Activated CD4-positive, alpha-beta T cell treated with anti-CD3 and anti-CD28 coated beads, Interleukin-2, amount 10 ng/mL, durations not matched to agents 7 days and 5 days (primary cell): ENCODE data around the gene TMC3. TPM values are rescaled to one million over a fixed set of nuclear protein-coding genes. Genes with fewer than 3 reads are reported as not detected.
"Not testable (repeated sequence)": the region's sequence is repeated elsewhere in the genome, so short reads cannot be mapped to it uniquely, and the experiment has no call there.

ENCODE experiments used
- CTCF ChIA-PET: fragments of 350-600 bp; sonication (Branson Sonifier 250); formaldehyde crosslinking; loops from one replicate; lab custom pipeline; 2021; ENCODE audit warnings: antibody characterized with exemption; lab: Charles Lee
- POLR2A ChIA-PET: fragments of 350-600 bp; sonication (Branson Sonifier 250); formaldehyde crosslinking; loops from one replicate; lab custom pipeline; 2021; ENCODE audit warnings: antibody characterized with exemption; lab: Charles Lee
- DNase-seq: peaks from one replicate; pipeline ENCODE4 v3.0.0-alpha.2; 2020
- H3K27ac Mint-ChIP-seq: one replicate; pipeline ENCODE4 v1.8.0; 2021; ENCODE audit warnings: mild to moderate bottlenecking, moderate library complexity, mixed read lengths
- H3K27me3 Mint-ChIP-seq: one replicate; pipeline ENCODE4 v1.8.0; 2021; ENCODE audit warnings: mixed read lengths
- H3K36me3 Mint-ChIP-seq: one replicate; pipeline ENCODE4 v1.8.0; 2021; ENCODE audit warnings: low read depth, mixed read lengths
- H3K4me1 Mint-ChIP-seq: one replicate; pipeline ENCODE4 v1.8.0; 2021; ENCODE audit warnings: mixed read lengths
- H3K4me3 Mint-ChIP-seq: one replicate; pipeline ENCODE4 v1.8.0; 2021; ENCODE audit warnings: mild to moderate bottlenecking, moderate library complexity, mixed read lengths
- H3K9me3 Mint-ChIP-seq: one replicate; pipeline ENCODE4 v1.8.0; 2021; ENCODE audit warnings: mixed read lengths
- total RNA-seq, 2 experiments: library from RNA; stranded (reverse); gene quantifications; one replicate each; pipeline ENCODE4 v1.2.3, GENCODE V29; 2021

The TMC3 gene
- total RNA-seq, 2 experiments from 2014 or later, result not detected

GRCh38 chr15:81337241-81337640 lies 36.8 kb downstream of the TMC3 start:
- Mint-ChIP-seq H3K4me3 (no peak overlapping the region), H3K4me1 (peaks cover 3% of the 10 kb centered on the region), H3K27ac (no peak overlapping the region), H3K27me3 (no peaks in the 10 kb centered on the region), H3K9me3 (no peaks in the 10 kb centered on the region), H3K36me3 (no peaks in the 10 kb centered on the region)
- POLR2A ChIA-PET, result no interaction called here
- CTCF ChIA-PET, result interaction anchor here (0.8 to 1.2 kb wide), 2 partner anchors 51 to 71 kb away, joined by 3 to 5 read pairs; no protein-coding TSS in a partner anchor
- DNase-seq, result no peak

- Mint-ChIP-seq H3K27me3 (no peaks in the 10 kb centered on the region), H3K27ac (no peak overlapping the region), H3K4me3 (no peak overlapping the region), H3K9me3 (no peaks in the 10 kb centered on the region), H3K4me1 (peaks cover 3% of the 10 kb centered on the region), H3K36me3 (no peaks in the 10 kb centered on the region)
- ChIA-PET CTCF (interaction anchor here (0.8 to 1.2 kb wide), 3 partner anchors 40 to 71 kb away, joined by 3 to 5 read pairs (median 3); no protein-coding TSS in a partner anchor), POLR2A (no interaction called here)
- peak; percentile 42 for DNase-seq
Observed at GRCh38 chr15:81336568-81336967, 37.4 kb downstream of the TMC3 start.

- no peaks in the 10 kb centered on the region for H3K36me3 Mint-ChIP-seq
- no peak for DNase-seq
- no peaks in the 10 kb centered on the region for H3K9me3 Mint-ChIP-seq
- no peaks in the 10 kb centered on the region for H3K27me3 Mint-ChIP-seq
- H3K4me3 Mint-ChIP-seq, result no peak overlapping the region
- H3K4me1 Mint-ChIP-seq, result peaks cover 10% of the 10 kb centered on the region
- CTCF ChIA-PET, result interaction anchor here (1.2 to 2.0 kb wide), 3 partner anchors 39 to 70 kb away, joined by 3 to 6 read pairs (median 5); no protein-coding TSS in a partner anchor
- no peak overlapping the region for H3K27ac Mint-ChIP-seq
- POLR2A ChIA-PET, result no interaction called here
Observed at GRCh38 chr15:81335631-81336030, 38.4 kb downstream of the TMC3 start.

GRCh38 chr15:81334768-81335435 lies 39.1 kb downstream of the TMC3 start:
- H3K27ac Mint-ChIP-seq, result no peak overlapping the region
- POLR2A ChIA-PET, result no interaction called here
- CTCF ChIA-PET, result interaction anchor here (0.6 to 2.0 kb wide), 6 partner anchors 8 to 376 kb away, joined by 3 to 6 read pairs (median 4); no protein-coding TSS in a partner anchor
- H3K27me3 Mint-ChIP-seq, result no peaks in the 10 kb centered on the region
- H3K9me3 Mint-ChIP-seq, result no peaks in the 10 kb centered on the region
- DNase-seq, result no peak
- no peaks in the 10 kb centered on the region for H3K36me3 Mint-ChIP-seq
- peaks cover 11% of the 10 kb centered on the region for H3K4me1 Mint-ChIP-seq
- H3K4me3 Mint-ChIP-seq, result no peak overlapping the region

GRCh38 chr15:81333363-81333762 lies 40.6 kb downstream of the TMC3 start:
- no peaks in the 10 kb centered on the region for H3K27me3 Mint-ChIP-seq
- CTCF ChIA-PET, result no interaction called here
- no peak for DNase-seq
- H3K36me3 Mint-ChIP-seq, result no peaks in the 10 kb centered on the region
- POLR2A ChIA-PET, result interaction anchor here (0.9 kb wide), 1 partner anchor 58 kb away, joined by 7 read pairs; no protein-coding TSS in a partner anchor
- H3K4me3 Mint-ChIP-seq, result no peak overlapping the region
- H3K4me1 Mint-ChIP-seq, result peaks cover 11% of the 10 kb centered on the region
- H3K9me3 Mint-ChIP-seq, result no peaks in the 10 kb centered on the region
- H3K27ac Mint-ChIP-seq, result no peak overlapping the region

- Mint-ChIP-seq H3K36me3 (no peaks in the 10 kb centered on the region), H3K4me1 (peaks cover 15% of the 10 kb centered on the region), H3K9me3 (no peaks in the 10 kb centered on the region), H3K27me3 (no peaks in the 10 kb centered on the region), H3K27ac (no peak overlapping the region), H3K4me3 (no peak overlapping the region)
- no peak for DNase-seq
- CTCF ChIA-PET, result no interaction called here
- POLR2A ChIA-PET, result no interaction called here
Observed at GRCh38 chr15:81332326-81332725, 41.7 kb downstream of the TMC3 start.

- Mint-ChIP-seq H3K4me1 (peaks cover 15% of the 10 kb centered on the region), H3K27me3 (no peaks in the 10 kb centered on the region), H3K4me3 (no peak overlapping the region), H3K9me3 (no peaks in the 10 kb centered on the region), H3K36me3 (no peaks in the 10 kb centered on the region), H3K27ac (no peak overlapping the region)
- POLR2A ChIA-PET, result no interaction called here
- DNase-seq, result no peak
- CTCF ChIA-PET, result interaction anchor here (0.9 to 1.0 kb wide), 2 partner anchors 8 to 10 kb away, joined by 3 read pairs; no protein-coding TSS in a partner anchor
Observed at GRCh38 chr15:81331600-81331999, 42.4 kb downstream of the TMC3 start.

GRCh38 chr15:81331141-81331540 lies 42.9 kb downstream of the TMC3 start:
- CTCF ChIA-PET, result interaction anchor here (0.9 to 1.0 kb wide), 2 partner anchors 9 to 10 kb away, joined by 3 read pairs; no protein-coding TSS in a partner anchor
- H3K9me3 Mint-ChIP-seq, H3K27ac Mint-ChIP-seq, POLR2A ChIA-PET, H3K4me3 Mint-ChIP-seq, H3K27me3 Mint-ChIP-seq, H3K36me3 Mint-ChIP-seq, DNase-seq: not testable (repeated sequence)
- H3K4me1 Mint-ChIP-seq, result peaks cover 15% of the 10 kb centered on the region

GRCh38 chr15:81330366-81331090 lies 43.5 kb downstream of the TMC3 start:
- ChIA-PET CTCF (interaction anchor here (1.0 kb wide), 1 partner anchor 9 kb away, joined by 3 read pairs; no protein-coding TSS in a partner anchor), POLR2A (no interaction called here)
- H3K27me3 Mint-ChIP-seq, result no peaks in the 10 kb centered on the region
- no peak for DNase-seq
- H3K4me3 Mint-ChIP-seq, result no peak overlapping the region
- H3K9me3 Mint-ChIP-seq, result no peaks in the 10 kb centered on the region
- no peak overlapping the region for H3K27ac Mint-ChIP-seq
- H3K36me3 Mint-ChIP-seq, result no peaks in the 10 kb centered on the region
- peaks cover 15% of the 10 kb centered on the region for H3K4me1 Mint-ChIP-seq

- CTCF ChIA-PET, result interaction anchor here (1.3 kb wide), 1 partner anchor 39 kb away, joined by 3 read pairs; no protein-coding TSS in a partner anchor
- POLR2A ChIA-PET, result no interaction called here
- H3K36me3 Mint-ChIP-seq, result no peaks in the 10 kb centered on the region
- peaks cover 21% of the 10 kb centered on the region for H3K4me1 Mint-ChIP-seq
- H3K27me3 Mint-ChIP-seq, result no peaks in the 10 kb centered on the region
- no peak for DNase-seq
- no peak overlapping the region for H3K4me3 Mint-ChIP-seq
- H3K27ac Mint-ChIP-seq, result no peak overlapping the region
- no peaks in the 10 kb centered on the region for H3K9me3 Mint-ChIP-seq
Observed at GRCh38 chr15:81329446-81329845, 44.6 kb downstream of the TMC3 start.

- no peak overlapping the region for H3K4me3 Mint-ChIP-seq
- no peaks in the 10 kb centered on the region for H3K9me3 Mint-ChIP-seq
- ChIA-PET POLR2A (no interaction called here), CTCF (interaction anchor here (1.3 to 1.6 kb wide), 3 partner anchors 17 to 61 kb away, joined by 3 to 8 read pairs (median 3); no protein-coding TSS in a partner anchor)
- peaks cover under 1% of the 10 kb centered on the region for H3K36me3 Mint-ChIP-seq
- H3K4me1 Mint-ChIP-seq, result peaks cover 29% of the 10 kb centered on the region
- no peaks in the 10 kb centered on the region for H3K27me3 Mint-ChIP-seq
- H3K27ac Mint-ChIP-seq, result no peak overlapping the region
- DNase-seq, result no peak
Observed at GRCh38 chr15:81327516-81327915, 46.5 kb downstream of the TMC3 start.

- no peaks in the 10 kb centered on the region for H3K9me3 Mint-ChIP-seq
- DNase-seq, result no peak
- H3K36me3 Mint-ChIP-seq, result peaks cover 4% of the 10 kb centered on the region
- ChIA-PET CTCF (interaction anchor here (0.6 to 1.6 kb wide), 4 partner anchors 18 to 60 kb away, joined by 3 to 8 read pairs (median 3); no protein-coding TSS in a partner anchor), POLR2A (no interaction called here)
- no peak overlapping the region for H3K4me3 Mint-ChIP-seq
- H3K27ac Mint-ChIP-seq, result no peak overlapping the region
- peaks cover 37% of the 10 kb centered on the region for H3K4me1 Mint-ChIP-seq
- no peaks in the 10 kb centered on the region for H3K27me3 Mint-ChIP-seq
Observed at GRCh38 chr15:81326466-81327212, 47.4 kb downstream of the TMC3 start.
